Progenitor cell of endocrine pancreas (in vitro differentiated cells): ENCODE measurements around the gene INCENP. TPM values are rescaled to one million over a fixed set of nuclear protein-coding genes. Genes with fewer than 3 reads are reported as not detected.

Experiments
- DNase-seq: peaks from one replicate; pipeline ENCODE4 v3.0.0; 2021; ENCODE audit warnings: low spot score; ENCODE audit not compliant: unreplicated experiment
- H3K27ac Mint-ChIP-seq: 2 replicates; pipeline ENCODE4 v1.8.0; 2021; ENCODE audit warnings: mild to moderate bottlenecking, moderate library complexity, mixed read lengths
- H3K27me3 Mint-ChIP-seq: 2 replicates; pipeline ENCODE4 v1.8.0; 2021; ENCODE audit warnings: mixed read lengths
- H3K36me3 Mint-ChIP-seq: 2 replicates; pipeline ENCODE4 v1.8.0; 2022; ENCODE audit warnings: mixed read lengths; ENCODE audit not compliant: insufficient read depth
- H3K4me1 Mint-ChIP-seq: 2 replicates; pipeline ENCODE4 v1.8.0; 2021; ENCODE audit warnings: low read depth, mixed read lengths
- H3K4me3 Mint-ChIP-seq: 2 replicates; pipeline ENCODE4 v1.8.0; 2021; ENCODE audit warnings: low read depth, mild to moderate bottlenecking, moderate library complexity, mixed read lengths
- H3K9me3 Mint-ChIP-seq: 2 replicates; pipeline ENCODE4 v1.8.0; 2021; ENCODE audit warnings: low read depth, mixed read lengths
- total RNA-seq: library from RNA; stranded (reverse); gene quantifications from 2 replicates; pipeline ENCODE4 v1.2.1, GENCODE V29; 2021
- TF ChIP-seq, protein P1 (sequence below): fragments of 200-600 bp; sonication (generic); IDR thresholded peaks from one replicate; pipeline ENCODE4 v1.5.0; 2021; ENCODE audit warnings: antibody characterized with exemption, mild to moderate bottlenecking; ENCODE audit not compliant: unreplicated experiment

INCENP gene
- total RNA-seq, 1 donor from 2014 or later: 60.5 TPM

DNA sequence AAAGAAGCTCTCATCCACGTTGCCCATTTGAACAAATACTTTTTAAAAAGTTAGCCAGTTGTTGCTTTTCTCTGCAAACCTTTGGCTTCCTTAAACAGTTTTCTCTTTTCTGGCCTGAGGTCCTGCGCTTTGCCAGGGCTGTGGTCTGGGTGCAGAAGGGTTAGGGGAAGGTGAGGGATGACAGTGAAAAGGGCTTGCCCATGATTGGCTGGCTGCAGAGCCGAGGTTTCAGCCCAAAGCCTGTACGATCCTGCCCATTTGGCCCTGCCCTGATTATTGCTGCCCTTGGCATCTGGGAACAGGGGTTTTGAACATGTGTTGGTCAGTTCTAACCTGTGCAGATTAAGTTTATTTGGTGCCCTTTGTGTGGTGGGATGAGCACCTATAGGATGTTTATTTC lies 1.5 kb downstream of the INCENP start:
- Mint-ChIP-seq H3K36me3 (peaks cover 1% of the 10 kb centered on the region), H3K4me3 (peak overlapping the region; percentile 96), H3K4me1 (peaks cover 24% of the 10 kb centered on the region), H3K27me3 (no peaks in the 10 kb centered on the region), H3K9me3 (no peaks in the 10 kb centered on the region), H3K27ac (peak overlapping the region; percentile 77)
- DNase-seq: no peak
- TF ChIP-seq, protein P1, sequence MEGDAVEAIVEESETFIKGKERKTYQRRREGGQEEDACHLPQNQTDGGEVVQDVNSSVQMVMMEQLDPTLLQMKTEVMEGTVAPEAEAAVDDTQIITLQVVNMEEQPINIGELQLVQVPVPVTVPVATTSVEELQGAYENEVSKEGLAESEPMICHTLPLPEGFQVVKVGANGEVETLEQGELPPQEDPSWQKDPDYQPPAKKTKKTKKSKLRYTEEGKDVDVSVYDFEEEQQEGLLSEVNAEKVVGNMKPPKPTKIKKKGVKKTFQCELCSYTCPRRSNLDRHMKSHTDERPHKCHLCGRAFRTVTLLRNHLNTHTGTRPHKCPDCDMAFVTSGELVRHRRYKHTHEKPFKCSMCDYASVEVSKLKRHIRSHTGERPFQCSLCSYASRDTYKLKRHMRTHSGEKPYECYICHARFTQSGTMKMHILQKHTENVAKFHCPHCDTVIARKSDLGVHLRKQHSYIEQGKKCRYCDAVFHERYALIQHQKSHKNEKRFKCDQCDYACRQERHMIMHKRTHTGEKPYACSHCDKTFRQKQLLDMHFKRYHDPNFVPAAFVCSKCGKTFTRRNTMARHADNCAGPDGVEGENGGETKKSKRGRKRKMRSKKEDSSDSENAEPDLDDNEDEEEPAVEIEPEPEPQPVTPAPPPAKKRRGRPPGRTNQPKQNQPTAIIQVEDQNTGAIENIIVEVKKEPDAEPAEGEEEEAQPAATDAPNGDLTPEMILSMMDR: no peak

DNA sequence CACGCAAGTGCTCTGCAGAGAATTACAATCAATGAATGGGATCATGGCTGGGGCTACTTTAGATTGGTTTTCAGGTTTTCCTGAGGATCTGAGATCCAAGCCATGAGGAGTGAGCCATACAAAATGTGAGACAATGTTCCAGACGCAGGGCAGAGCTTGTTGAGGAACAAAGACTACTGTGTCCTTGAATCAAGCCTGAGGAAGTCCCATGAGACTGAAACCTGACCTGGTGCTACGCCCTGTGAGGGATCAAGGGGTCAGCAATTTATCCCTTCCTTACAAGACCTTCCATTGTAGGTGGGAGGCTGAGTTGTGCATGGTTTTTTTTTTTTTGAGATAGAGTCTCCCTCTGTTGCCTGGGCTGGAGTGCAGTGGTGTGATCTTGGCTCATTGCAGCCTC lies 2.1 kb downstream of the INCENP start:
- no peaks in the 10 kb centered on the region for H3K9me3 Mint-ChIP-seq
- no peaks in the 10 kb centered on the region for H3K27me3 Mint-ChIP-seq
- peak overlapping the region; percentile 77 for H3K27ac Mint-ChIP-seq
- peaks cover 24% of the 10 kb centered on the region for H3K4me1 Mint-ChIP-seq
- no peak for DNase-seq
- TF ChIP-seq, protein P1: no peak
- peaks cover 6% of the 10 kb centered on the region for H3K36me3 Mint-ChIP-seq
- H3K4me3 Mint-ChIP-seq: peak overlapping the region; percentile 96

DNA sequence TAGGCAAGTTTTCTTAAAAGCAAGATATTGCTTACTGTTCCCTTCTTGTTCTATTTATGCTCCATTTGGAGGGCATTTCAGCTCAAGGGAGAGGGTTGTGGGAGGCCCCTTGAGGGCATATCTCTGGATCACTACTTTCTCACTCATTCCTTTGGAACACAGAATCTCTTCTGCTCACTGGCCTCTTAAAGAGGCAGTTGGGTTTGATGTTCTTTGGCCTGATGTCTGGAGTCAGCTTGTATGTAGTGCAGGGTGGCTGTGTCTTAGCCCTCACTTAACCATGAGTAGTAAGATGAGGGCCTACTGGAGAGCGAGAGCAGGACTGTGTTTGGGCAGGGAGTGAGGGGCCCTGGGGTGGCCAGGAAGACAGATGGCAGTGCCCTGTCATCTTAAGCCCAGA lies 3.6 kb downstream of the INCENP start:
- peaks cover 22% of the 10 kb centered on the region for H3K4me1 Mint-ChIP-seq
- H3K27me3 Mint-ChIP-seq: no peaks in the 10 kb centered on the region
- DNase-seq: no peak
- TF ChIP-seq, protein P1: no peak
- no peak overlapping the region for H3K27ac Mint-ChIP-seq
- H3K4me3 Mint-ChIP-seq: no peak overlapping the region
- H3K9me3 Mint-ChIP-seq: no peaks in the 10 kb centered on the region
- peaks cover 6% of the 10 kb centered on the region for H3K36me3 Mint-ChIP-seq

DNA sequence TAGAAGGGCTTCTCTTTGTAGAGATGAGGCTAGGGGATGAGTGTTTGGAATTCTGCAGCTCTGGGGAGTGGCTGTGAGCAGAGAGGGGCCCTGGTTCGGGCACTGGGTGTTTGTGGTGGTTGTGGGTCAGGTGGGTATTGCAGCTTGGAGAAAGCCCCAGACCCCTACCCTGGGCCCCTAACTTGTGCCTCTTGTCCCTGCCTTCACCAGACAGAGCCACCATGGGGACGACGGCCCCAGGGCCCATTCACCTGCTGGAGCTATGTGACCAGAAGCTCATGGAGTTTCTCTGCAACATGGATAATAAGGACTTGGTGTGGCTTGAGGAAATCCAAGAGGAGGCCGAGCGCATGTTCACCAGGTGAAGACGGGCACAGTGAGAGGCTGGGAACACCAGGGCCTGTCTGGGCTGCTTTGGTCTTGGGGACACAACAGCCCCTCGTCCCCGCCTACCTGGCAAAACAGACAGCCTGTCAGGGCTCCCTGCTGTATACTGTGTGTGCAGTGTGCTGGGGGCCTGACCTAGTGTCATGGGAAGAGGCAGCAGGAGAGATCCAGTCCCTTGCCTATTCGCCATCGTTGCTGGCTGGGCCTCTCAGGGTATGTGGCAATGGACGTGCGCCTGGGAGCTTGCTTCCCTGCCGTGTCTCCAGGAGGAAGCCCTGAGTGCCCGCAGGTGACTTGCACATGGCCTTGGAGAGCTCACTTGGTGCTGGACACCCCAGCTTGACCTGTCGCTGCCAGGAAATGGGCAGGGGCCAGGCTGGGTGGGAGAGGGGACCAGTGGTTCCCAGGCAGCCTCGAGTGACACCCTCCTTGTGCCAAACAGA lies 4.3 kb downstream of the INCENP start:
- Mint-ChIP-seq H3K4me3 (no peak overlapping the region), H3K4me1 (peaks cover 22% of the 10 kb centered on the region), H3K36me3 (peaks cover 8% of the 10 kb centered on the region), H3K27me3 (no peaks in the 10 kb centered on the region), H3K9me3 (no peaks in the 10 kb centered on the region), H3K27ac (no peak overlapping the region)
- no peak for DNase-seq
- TF ChIP-seq, protein P1: no peak

DNA sequence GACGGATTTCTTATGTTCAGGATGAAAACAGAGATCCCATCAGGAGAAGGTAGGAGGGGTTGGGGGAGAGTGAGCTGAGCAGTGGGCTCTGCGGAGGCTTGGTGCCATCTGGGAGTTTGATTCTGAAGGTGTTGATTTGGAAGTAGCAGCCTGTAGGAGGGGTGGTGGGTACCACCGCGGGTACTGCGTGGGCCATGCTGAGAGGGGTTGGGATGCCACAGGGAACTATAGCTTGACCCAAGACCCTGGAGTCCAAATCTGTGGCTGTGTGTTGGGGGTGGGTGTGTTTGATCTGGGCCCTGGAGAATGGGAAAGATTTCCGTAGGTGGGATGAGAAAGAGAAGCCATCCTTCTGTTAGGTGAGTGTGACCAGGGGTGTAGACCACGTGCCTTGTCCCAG lies 5.0 kb downstream of the INCENP start:
- DNase-seq: no peak
- peaks cover 20% of the 10 kb centered on the region for H3K4me1 Mint-ChIP-seq
- peaks cover 8% of the 10 kb centered on the region for H3K36me3 Mint-ChIP-seq
- TF ChIP-seq, protein P1: no peak
- no peak overlapping the region for H3K4me3 Mint-ChIP-seq
- H3K27ac Mint-ChIP-seq: no peak overlapping the region
- no peaks in the 10 kb centered on the region for H3K9me3 Mint-ChIP-seq
- H3K27me3 Mint-ChIP-seq: no peaks in the 10 kb centered on the region
